WTC11 (cell line): Measurements from ENCODE around the gene ZNF358. TPM values are rescaled to one million over a fixed set of nuclear protein-coding genes. Genes with fewer than 3 reads are reported as not detected.
A peak's percentile ranks its signal among the peaks of the same experiment; 100 is the strongest.

Experiments used
- AR ChIP-seq: fragments of 250-450 bp; sonication (Bioruptor Pico); IDR thresholded peaks from 2 replicates; pipeline ENCODE4 v1.9.0; 2021; ENCODE audit warnings: mild to moderate bottlenecking
- CREB1 ChIP-seq: sonication (generic); formaldehyde crosslinking; IDR thresholded peaks from 2 replicates; pipeline ENCODE4 v1.8.0; 2023; ENCODE audit warnings: mild to moderate bottlenecking, missing genetic modification reagents
- CREM ChIP-seq: sonication (generic); formaldehyde crosslinking; IDR thresholded peaks from 2 replicates; pipeline ENCODE4 v1.8.1; 2022; ENCODE audit warnings: mild to moderate bottlenecking, missing genetic modification reagents, moderate library complexity
- FOXJ3 ChIP-seq: sonication (generic); formaldehyde crosslinking; IDR thresholded peaks from 2 replicates; pipeline ENCODE4 v1.9.0; 2021; ENCODE audit warnings: missing genetic modification reagents, mild to moderate bottlenecking, borderline replicate concordance
- GABPB1 ChIP-seq: sonication (generic); formaldehyde crosslinking; IDR thresholded peaks from 2 replicates; pipeline ENCODE4 v1.8.1; 2023; ENCODE audit warnings: mild to moderate bottlenecking, missing genetic modification reagents
- GRHL2 ChIP-seq: fragments of 250-450 bp; sonication (Bioruptor Pico); IDR thresholded peaks from 2 replicates; pipeline ENCODE4 v1.8.0; 2022; ENCODE audit warnings: mild to moderate bottlenecking, moderate library complexity; ENCODE audit not compliant: insufficient replicate concordance, severe bottlenecking
- IRF2 ChIP-seq: sonication (generic); formaldehyde crosslinking; IDR thresholded peaks from 2 replicates; pipeline ENCODE4 v1.8.0; 2022; ENCODE audit warnings: low read depth, missing genetic modification reagents, borderline replicate concordance
- JUN ChIP-seq: sonication (generic); formaldehyde crosslinking; IDR thresholded peaks from 2 replicates; pipeline ENCODE4 v1.8.0; 2023; ENCODE audit warnings: mild to moderate bottlenecking, missing genetic modification reagents
- KAT7 ChIP-seq: sonication (generic); formaldehyde crosslinking; IDR thresholded peaks from 2 replicates; pipeline ENCODE4 v1.8.1; 2023; ENCODE audit warnings: missing genetic modification reagents, mild to moderate bottlenecking, borderline replicate concordance
- NR2C2 ChIP-seq: sonication (generic); formaldehyde crosslinking; IDR thresholded peaks from 2 replicates; pipeline ENCODE4 v1.8.0; 2022; ENCODE audit warnings: mild to moderate bottlenecking, missing genetic modification reagents
- NR3C1 ChIP-seq: sonication (generic); formaldehyde crosslinking; conservative IDR thresholded peaks from 2 replicates; pipeline ENCODE4 v1.8.1; 2023; ENCODE audit warnings: low read depth, mild to moderate bottlenecking, missing genetic modification reagents
- PRDM15 ChIP-seq: sonication (generic); formaldehyde crosslinking; IDR thresholded peaks from 2 replicates; pipeline ENCODE4 v1.8.0; 2022; ENCODE audit warnings: missing genetic modification reagents
- PRRX2 ChIP-seq: fragments of 250-450 bp; sonication (Bioruptor Pico); IDR thresholded peaks from 2 replicates; pipeline ENCODE4 v1.8.0; 2021; ENCODE audit warnings: mild to moderate bottlenecking
- RORB ChIP-seq: fragments of 250-450 bp; sonication (Bioruptor Pico); IDR thresholded peaks from 2 replicates; pipeline ENCODE4 v1.9.0; 2021; ENCODE audit warnings: mild to moderate bottlenecking
- SMAD3 ChIP-seq: sonication (generic); formaldehyde crosslinking; IDR thresholded peaks from 2 replicates; pipeline ENCODE4 v1.8.0; 2022; ENCODE audit warnings: missing genetic modification reagents, mild to moderate bottlenecking, borderline replicate concordance
- STAT6 ChIP-seq: sonication (generic); formaldehyde crosslinking; conservative IDR thresholded peaks from 2 replicates; pipeline ENCODE4 v1.8.1; 2023; ENCODE audit warnings: mild to moderate bottlenecking, low read depth, missing genetic modification reagents, moderate library complexity
- TEAD1 ChIP-seq: sonication (generic); formaldehyde crosslinking; IDR thresholded peaks from 2 replicates; pipeline ENCODE4 v1.8.0; 2022; ENCODE audit warnings: mild to moderate bottlenecking, missing genetic modification reagents
- TEAD4 ChIP-seq: sonication (generic); formaldehyde crosslinking; IDR thresholded peaks from 2 replicates; pipeline ENCODE4 v1.8.0; 2022; ENCODE audit warnings: mild to moderate bottlenecking, missing genetic modification reagents
- TP53 ChIP-seq: sonication (generic); formaldehyde crosslinking; IDR thresholded peaks from 2 replicates; pipeline ENCODE4 v1.8.1; 2023; ENCODE audit warnings: mild to moderate bottlenecking, missing genetic modification reagents
- USF1 ChIP-seq: sonication (generic); formaldehyde crosslinking; IDR thresholded peaks from 2 replicates; pipeline ENCODE4 v1.8.0; 2022; ENCODE audit warnings: mild to moderate bottlenecking, missing genetic modification reagents
- ZBTB21 ChIP-seq: sonication (generic); formaldehyde crosslinking; IDR thresholded peaks from 2 replicates; pipeline ENCODE4 v1.8.1; 2023; ENCODE audit warnings: mild to moderate bottlenecking, missing genetic modification reagents, borderline replicate concordance
- ZNF232 ChIP-seq: sonication (generic); formaldehyde crosslinking; IDR thresholded peaks from 2 replicates; pipeline ENCODE4 v1.8.0; 2022; ENCODE audit warnings: mild to moderate bottlenecking, missing genetic modification reagents
- ZNF317 ChIP-seq: sonication (generic); formaldehyde crosslinking; IDR thresholded peaks from 2 replicates; pipeline ENCODE4 v1.8.1; 2023; ENCODE audit warnings: low read depth, mild to moderate bottlenecking, moderate library complexity, missing genetic modification reagents, borderline replicate concordance
- ZNF396 ChIP-seq: fragments of 250-450 bp; sonication (Bioruptor Pico); IDR thresholded peaks from 2 replicates; pipeline ENCODE4 v1.8.0; 2021; ENCODE audit warnings: mild to moderate bottlenecking, moderate library complexity, borderline replicate concordance
- total RNA-seq: library from RNA; stranded (reverse); gene quantifications from 3 replicates; pipeline ENCODE4 v1.2.3, GENCODE V29; 2021
- TF ChIP-seq, protein P1 (sequence below): fragments of 250-450 bp; sonication (Bioruptor Pico); IDR thresholded peaks from 2 replicates; pipeline ENCODE4 v2.1.2; 2022; ENCODE audit warnings: mild to moderate bottlenecking, moderate library complexity
- TF ChIP-seq, protein P2 (sequence below): sonication (generic); formaldehyde crosslinking; IDR thresholded peaks from 2 replicates; pipeline ENCODE4 v1.8.1; 2022; ENCODE audit warnings: missing genetic modification reagents, borderline replicate concordance

The ZNF358 gene
- total RNA-seq, 1 experiment from 2014 or later: 37.5 TPM

- TF ChIP-seq FOXJ3 (CRISPR knock-in tag) (no peak), ZNF396 (CRISPR knock-in tag) (no peak), NR3C1 (CRISPR knock-in tag) (peak; percentile 90), SMAD3 (CRISPR knock-in tag) (peak; percentile 99), JUN (CRISPR knock-in tag) (peak; percentile 99), CREB1 (CRISPR knock-in tag) (peak; percentile 99), ZBTB21 (CRISPR knock-in tag) (peak; percentile 96), USF1 (CRISPR knock-in tag) (peak; percentile 86), RORB (no peak), AR (no peak), TEAD1 (CRISPR knock-in tag) (peak; percentile 99), CREM (CRISPR knock-in tag) (peak; percentile 89), TP53 (CRISPR knock-in tag) (peak; percentile 99), PRDM15 (CRISPR knock-in tag) (peak; percentile 75), NR2C2 (CRISPR knock-in tag) (peak; percentile 91), TEAD4 (CRISPR knock-in tag) (peak; percentile 97), ZNF317 (CRISPR knock-in tag) (peak; percentile 85), ZNF232 (CRISPR knock-in tag) (peak; percentile 98), GABPB1 (CRISPR knock-in tag) (0 out of 2 replicates have a peak, but pooled peaks have one; percentile 22), PRRX2 (CRISPR knock-in tag) (no peak), IRF2 (peak; percentile 84; the same call in 1 of the 2 replicates), GRHL2 (no peak), STAT6 (CRISPR knock-in tag) (peak; percentile 97), KAT7 (CRISPR knock-in tag) (peak; percentile 79; the same call in 1 of the 2 replicates)
- TF ChIP-seq, protein P1, sequence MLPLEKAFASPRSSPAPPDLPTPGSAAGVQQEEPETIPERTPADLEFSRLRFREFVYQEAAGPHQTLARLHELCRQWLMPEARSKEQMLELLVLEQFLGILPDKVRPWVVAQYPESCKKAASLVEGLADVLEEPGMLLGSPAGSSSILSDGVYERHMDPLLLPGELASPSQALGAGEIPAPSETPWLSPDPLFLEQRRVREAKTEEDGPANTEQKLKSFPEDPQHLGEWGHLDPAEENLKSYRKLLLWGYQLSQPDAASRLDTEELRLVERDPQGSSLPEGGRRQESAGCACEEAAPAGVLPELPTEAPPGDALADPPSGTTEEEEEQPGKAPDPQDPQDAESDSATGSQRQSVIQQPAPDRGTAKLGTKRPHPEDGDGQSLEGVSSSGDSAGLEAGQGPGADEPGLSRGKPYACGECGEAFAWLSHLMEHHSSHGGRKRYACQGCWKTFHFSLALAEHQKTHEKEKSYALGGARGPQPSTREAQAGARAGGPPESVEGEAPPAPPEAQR: no peak
- TF ChIP-seq, protein P2, sequence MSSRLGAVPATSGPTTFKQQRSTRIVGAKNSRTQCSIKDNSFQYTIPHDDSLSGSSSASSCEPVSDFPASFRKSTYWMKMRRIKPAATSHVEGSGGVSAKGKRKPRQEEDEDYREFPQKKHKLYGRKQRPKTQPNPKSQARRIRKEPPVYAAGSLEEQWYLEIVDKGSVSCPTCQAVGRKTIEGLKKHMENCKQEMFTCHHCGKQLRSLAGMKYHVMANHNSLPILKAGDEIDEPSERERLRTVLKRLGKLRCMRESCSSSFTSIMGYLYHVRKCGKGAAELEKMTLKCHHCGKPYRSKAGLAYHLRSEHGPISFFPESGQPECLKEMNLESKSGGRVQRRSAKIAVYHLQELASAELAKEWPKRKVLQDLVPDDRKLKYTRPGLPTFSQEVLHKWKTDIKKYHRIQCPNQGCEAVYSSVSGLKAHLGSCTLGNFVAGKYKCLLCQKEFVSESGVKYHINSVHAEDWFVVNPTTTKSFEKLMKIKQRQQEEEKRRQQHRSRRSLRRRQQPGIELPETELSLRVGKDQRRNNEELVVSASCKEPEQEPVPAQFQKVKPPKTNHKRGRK: no peak
These were observed 15.0 kb upstream of the ZNF358 start (continued) for GRCh38 chr19:7500811-7501450.
